GM23248 (cell line): ENCODE data around the gene RAPGEF4.

Experiments used
- EZH2 ChIP-seq: fragments of 200-600 bp; sonication (generic); IDR thresholded peaks from 2 replicates; pipeline ENCODE4 v1.6.1; 2018; ENCODE audit warnings: antibody characterized with exemption, mild to moderate bottlenecking; ENCODE audit not compliant: insufficient read depth, poor library complexity, severe bottlenecking
- EZH2phosphoT487 ChIP-seq: fragments of 200-600 bp; sonication (generic); IDR thresholded peaks from 2 replicates; pipeline ENCODE4 v1.6.1; 2018; ENCODE audit warnings: antibody characterized with exemption, moderate library complexity, mild to moderate bottlenecking, low read depth; ENCODE audit not compliant: insufficient read depth

GRCh38 chr2:172864182-172864581 is 128.5 kb downstream of the RAPGEF4 start:
- TF ChIP-seq EZH2 (no peak), EZH2phosphoT487 (no peak)
